GM12872 (cell line): ENCODE data around the gene PPP3CA.

ENCODE experiments used
- TF ChIP-seq, protein P1 (sequence below): IDR thresholded peaks from 3 replicates; pipeline ENCODE4 v1.5.1; 2011; ENCODE audit warnings: low read depth, mild to moderate bottlenecking, low read length, moderate library complexity; ENCODE audit not compliant: insufficient read depth

PPP3CA gene

DNA sequence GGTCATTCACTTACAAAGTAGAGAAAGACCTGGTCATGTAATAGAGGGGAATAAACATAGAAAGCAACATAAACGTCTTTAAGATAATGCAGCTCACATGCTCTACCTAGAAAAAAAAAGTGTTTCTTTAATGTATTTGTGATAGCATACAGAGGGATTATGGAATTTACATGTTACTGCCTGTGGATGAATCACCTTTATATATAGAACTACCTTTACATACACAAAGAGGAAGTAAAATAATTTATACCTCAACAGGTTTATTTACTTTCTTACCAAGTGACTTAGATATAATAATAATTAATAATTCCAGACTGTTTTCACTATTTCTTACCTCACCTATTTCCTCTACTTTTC, 81.5 kb downstream of the PPP3CA start:
- TF ChIP-seq, protein P1, sequence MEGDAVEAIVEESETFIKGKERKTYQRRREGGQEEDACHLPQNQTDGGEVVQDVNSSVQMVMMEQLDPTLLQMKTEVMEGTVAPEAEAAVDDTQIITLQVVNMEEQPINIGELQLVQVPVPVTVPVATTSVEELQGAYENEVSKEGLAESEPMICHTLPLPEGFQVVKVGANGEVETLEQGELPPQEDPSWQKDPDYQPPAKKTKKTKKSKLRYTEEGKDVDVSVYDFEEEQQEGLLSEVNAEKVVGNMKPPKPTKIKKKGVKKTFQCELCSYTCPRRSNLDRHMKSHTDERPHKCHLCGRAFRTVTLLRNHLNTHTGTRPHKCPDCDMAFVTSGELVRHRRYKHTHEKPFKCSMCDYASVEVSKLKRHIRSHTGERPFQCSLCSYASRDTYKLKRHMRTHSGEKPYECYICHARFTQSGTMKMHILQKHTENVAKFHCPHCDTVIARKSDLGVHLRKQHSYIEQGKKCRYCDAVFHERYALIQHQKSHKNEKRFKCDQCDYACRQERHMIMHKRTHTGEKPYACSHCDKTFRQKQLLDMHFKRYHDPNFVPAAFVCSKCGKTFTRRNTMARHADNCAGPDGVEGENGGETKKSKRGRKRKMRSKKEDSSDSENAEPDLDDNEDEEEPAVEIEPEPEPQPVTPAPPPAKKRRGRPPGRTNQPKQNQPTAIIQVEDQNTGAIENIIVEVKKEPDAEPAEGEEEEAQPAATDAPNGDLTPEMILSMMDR: no peak

DNA sequence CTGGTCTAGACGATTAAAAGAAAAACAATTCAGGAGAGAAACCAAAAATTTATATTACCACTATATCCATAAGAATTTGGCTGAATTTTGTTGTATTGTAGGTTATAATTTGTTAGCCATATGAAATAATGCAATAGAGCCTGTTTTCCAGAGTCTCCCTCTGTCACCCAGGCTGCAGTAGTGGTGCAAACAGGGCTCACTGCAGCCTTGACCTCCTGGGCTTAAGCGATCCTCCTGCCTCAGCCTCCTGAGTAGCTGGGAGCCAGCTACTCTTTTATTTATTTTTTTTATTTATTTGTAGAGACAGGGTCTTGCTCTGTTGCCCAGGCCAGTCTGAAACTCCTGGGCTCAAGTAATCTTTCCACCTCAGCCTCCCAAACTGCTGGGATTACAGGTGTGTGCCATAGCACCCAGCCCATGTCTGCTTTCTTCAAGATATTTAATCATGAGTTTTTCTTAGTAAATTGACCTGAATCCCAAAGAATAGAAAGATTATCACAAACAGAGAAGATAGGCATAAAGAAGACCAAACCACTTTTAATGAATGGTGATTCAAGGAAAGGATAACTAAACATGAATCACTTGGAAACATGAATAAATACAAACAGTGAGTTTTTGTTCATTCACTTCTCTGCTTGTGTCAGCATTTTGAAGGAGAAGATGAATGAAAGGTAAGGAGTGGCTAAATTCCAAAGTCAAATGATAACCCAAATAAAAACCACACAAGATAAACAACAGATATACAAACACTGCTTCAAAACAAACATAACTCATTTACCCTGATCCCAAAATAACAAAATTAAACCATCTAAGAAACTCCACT, 82.1 kb downstream of the PPP3CA start:
- TF ChIP-seq, protein P1: no peak

DNA sequence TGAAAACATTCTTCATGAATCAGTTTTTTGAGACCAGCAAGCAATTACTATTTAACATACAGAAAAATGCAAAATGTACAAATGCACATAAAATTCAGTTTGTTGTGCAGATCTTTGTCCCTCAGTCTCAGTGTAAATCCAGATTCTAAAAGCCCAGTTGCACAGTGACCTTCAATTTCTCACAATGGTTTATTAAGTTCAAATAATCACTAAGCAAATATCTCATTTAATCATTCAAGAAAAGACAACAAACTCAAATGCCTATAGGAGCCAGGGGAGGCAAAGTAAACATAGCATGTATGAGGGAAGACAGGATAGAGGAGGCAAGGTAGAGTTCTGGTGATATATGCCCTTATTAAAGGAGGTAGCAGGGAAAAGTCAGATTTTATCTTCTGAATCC, 82.8 kb downstream of the PPP3CA start:
- TF ChIP-seq, protein P1: no peak

DNA sequence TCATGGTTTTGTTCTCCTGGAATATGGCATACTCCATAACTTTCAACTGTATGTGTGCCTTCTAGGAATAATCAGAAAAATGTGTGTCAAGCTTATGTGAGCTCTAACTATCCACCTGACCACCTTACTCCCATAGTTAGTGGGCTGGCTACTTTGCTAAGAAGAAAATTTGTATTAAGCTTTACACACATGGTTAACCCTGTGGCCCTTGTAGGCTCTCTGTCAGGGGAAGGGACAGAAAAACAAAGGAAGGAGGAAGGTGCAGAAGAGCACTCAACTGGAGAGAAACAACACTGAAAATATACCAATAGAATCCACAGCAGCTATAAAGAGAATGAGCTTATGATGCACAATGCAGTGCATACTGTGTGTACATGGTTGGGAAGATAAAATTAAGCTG, 84.6 kb downstream of the PPP3CA start:
- TF ChIP-seq, protein P1: no peak

DNA sequence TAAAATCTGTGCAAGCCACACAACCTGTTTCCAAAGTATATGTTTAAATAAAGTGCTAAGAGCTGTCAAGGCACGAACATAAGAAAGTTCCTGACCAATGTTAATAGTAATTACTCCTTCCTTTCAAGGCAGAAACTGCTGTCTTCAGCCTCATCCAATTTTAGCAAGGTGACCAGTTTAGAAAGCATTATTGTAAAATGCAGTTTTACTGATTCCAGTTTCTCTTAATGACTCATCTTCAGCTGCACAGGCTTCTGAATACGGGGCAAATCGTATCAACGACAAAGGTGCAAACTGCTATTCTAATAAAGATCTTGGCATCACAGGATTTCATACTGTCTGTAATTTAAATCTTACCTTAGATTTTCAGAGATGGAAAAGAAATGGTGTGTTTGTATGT, 87.5 kb downstream of the PPP3CA start:
- TF ChIP-seq, protein P1: no peak

DNA sequence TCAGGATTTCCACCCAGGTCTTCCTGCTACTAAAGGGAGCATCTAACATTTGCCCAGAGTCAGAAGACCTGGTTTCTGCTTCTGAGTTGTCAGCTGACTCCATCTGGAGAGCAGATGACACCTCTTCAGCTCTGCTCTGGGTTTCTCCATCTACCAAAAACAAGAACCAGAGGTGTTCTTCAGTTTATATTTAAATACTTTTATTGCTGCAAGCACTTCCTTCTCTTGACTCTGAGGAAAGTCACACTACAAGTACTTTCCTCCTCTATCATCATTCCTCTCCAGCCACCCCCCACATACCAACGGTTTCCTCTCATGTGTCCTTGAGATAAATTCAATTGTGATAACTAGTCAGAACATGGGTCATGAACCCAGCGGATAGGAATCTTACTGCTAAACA, 88.4 kb downstream of the PPP3CA start:
- TF ChIP-seq, protein P1: no peak

DNA sequence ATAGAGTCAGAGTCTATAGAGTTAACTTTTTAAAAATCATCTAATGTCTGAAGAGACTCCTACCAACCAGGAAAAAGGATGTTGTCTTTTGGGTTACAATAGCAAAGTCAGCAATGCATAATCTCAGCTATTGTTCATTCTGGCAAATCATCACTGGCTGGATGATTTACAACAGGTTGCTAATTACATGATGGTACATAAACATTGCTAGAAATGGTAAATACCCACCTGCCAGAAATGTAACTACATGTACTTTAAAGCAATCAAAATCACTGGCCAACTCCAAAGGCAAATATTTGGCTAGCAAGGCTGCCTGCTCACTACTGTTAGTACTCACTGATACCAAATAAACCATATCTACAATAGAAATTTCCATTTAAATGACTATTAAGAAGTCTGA, 91.1 kb downstream of the PPP3CA start:
- TF ChIP-seq, protein P1: no peak
